ENCODE results near the gene ZNF280D.

Gene ZNF280D

DNA sequence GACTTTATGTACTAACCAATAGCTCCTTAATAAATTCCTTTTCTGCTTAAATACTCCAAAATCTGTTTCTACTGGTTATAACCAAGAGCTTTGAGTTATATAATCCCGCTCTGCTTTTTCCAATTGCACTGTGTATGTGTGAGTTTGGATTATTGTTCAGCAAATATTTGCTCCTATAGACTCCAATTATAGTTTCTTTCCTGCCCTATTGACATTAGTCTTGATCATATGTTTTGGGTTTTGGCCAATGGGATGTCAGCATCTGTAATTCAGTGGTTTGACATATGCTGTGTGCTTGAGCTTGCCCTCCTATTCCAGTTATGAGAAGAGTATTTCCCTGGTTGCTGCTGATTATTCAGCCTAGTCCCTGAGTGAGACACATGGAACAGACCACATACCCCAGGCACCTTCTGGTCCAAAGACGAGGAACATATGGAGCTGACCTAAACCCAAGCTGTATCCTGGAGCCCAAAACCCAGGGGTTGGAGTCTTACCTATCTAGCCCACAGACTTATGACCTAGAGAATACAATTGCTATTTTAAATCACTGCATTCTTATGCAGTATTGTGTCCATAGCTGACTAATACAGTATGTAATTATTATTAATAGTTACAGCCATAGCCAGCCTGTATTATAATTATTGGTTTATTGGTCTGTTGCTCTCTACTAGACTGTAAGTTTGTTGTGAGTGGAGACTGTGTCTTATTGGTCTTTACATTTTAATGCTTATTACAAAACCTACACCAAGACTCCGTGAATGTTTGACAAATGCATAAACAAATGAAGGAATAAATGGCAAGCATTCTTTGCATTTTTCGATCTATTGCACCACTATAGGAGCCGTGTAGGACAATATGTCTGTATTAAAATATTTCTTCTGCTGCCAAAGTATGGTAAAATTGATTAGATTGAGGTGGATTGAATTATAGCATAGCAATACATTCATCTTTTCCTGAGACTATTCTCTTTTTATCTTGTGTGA lies 11.7 kb upstream of the ZNF280D start:
- DNase-seq = no peak

DNA sequence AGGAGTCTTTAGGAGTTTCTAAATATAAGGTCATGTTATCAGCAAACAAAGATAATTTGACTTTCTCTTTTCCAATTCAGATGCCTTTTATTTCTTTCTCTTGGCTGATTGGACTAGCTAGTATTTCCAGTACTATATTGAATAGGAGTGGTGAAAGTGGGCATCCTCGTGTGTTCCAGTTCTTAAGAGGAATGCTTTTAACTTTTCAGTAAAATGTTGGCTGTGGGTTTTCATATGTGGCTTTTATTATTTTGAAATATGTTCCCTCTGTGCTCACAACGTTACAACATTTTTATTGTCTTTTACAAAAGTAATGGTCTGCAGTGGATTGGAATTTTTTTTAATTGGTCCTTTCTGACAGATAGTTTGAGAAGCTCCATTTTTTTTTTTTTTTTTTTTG lies 8.2 kb upstream of the ZNF280D start:
- no peak for DNase-seq

DNA sequence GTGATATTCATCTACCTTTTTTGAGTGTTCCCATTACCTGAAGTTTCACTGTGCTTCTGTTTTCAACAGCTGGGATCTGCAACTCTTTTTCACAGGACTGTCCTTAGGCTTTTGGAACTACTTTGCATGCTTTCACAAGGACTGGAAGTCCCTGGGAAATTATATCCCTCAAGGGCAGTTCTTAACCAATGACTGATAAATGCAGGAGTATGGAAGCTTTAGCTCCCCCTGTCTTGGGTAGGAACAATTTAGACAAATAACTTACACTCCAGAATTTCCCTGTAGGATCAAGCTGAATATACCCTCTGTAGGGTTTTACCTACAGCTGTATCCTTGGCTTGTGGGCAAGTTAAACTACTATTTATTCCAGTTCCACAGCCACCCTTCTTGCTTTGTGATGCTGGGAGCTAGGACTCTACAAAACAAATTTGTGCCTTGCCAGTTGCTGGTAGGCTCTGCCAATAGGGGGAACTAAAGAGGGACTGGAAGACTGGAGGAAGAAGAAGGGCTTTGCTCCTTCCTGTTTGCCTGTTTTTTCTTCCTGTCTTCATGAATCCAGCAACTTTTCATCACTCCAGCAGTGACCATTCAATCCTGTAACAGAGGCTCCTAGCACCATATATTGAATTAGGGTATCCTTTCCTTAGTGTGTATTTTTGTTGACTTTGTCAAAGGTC lies 6.8 kb upstream of the ZNF280D start:
- DNase-seq = no peak

DNA sequence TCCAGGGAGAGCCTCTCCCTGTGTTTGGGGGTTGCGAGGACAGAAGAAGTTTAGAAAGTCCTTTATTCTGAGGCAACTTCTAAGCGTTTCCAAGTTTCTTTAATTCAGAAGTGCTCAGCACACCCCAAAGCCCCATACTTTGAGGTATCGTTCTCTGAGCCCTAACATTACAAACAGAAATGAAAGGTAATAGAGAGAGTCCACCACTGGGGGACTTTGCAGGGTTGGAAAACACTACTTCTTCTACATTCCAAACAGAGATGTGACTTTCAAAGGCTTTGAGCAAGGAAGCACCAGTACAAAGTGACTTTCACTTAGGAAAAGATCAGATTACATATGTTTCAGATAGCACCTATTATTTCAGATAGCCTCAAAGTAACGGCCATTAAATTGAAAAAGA lies 6.2 kb upstream of the ZNF280D start:
- DNase-seq = no peak

DNA sequence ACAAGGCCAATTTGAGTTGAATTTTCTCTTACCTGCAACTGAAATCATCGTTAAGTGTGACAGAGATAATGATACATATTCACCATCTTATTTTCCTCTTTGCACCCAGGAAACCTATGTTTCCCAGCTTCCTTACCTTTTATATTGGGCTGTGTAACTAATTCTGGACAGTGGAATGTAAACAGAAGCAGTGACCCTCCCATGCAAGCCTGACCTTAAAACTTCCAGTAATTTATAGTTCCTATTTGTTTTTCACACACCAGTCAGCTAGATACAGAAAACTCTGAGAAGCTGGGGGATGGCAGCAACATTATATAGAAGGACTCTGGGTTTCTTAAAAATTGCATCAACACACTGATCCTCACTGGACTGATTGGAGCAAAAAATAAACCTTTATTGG lies 4.5 kb upstream of the ZNF280D start:
- DNase-seq = no peak

DNA sequence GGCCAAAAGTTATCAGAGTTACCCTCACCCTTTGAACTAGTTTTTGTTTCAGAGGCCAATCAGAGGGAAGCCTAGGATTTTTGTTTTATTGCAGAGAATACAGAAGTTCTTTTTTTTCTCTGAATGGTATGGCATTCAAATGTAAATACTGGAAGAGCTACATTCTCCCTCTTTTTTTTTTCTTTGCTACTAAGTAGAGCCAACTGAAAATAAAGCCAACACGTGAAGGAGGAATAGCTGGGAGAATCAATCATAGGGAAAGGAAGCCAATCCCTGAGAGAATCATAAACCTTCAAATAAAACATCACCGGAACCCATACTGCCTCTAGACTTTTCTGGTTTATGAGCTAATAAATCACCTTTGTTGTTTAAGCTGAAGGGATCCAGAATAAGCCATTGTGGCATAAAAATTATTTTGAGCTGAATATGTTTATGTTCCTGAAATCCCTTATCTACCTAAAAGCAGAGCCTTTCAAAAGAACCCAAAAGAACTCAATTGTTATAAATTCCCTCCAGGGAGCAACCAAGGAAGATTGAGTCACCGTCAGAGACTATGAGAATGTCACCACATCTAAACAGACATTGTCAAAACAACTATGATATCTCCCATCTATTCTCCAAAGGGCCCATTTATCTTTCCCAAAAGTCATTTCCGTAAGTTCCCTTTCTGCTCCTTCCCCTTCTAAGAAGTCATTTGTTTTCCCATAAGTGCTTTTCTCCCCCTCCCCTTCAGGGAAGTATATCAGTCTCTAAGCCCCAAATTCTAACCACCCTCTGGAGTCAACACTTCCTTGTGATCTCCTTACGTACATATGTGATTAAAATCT lies 3.8 kb upstream of the ZNF280D start:
- no peak for DNase-seq

DNA sequence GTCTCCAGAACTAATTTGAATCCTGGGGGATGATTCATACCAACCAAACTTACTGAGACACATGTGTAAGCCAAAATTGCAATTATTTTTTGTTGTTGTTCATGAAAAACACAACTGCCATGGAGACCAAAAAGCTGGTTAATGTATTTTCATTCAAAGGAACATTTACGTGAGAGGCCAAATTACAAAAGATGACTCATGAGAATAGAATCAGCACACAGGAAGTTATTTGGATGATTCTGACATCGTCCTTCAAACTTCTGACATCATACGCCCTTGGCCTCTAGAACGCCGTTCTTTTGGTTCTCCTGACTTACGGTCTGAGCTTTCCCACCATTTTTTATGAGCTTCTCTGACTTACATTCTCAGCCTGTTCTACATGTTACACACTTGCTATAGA lies 3.0 kb upstream of the ZNF280D start:
- DNase-seq = no peak

DNA sequence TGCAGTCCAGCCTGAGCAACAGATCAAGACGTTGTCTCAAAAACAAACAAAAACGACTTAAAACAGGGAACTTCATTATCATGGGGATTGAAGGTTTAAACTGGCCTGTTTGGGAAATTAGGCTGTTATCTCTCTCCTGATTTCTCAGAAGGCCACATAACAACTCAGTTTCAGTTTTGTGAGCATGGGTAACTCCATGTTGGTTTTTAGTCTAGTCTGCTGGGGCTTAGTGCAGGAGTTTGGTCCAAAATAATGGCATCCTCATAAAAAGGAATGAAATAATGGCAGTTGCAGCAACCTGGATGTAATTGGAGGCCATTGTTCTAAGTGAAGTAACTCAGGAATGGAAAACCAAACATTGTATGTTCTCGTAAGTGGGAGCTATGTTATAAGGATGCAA lies 2.3 kb upstream of the ZNF280D start:
- DNase-seq = no peak

DNA sequence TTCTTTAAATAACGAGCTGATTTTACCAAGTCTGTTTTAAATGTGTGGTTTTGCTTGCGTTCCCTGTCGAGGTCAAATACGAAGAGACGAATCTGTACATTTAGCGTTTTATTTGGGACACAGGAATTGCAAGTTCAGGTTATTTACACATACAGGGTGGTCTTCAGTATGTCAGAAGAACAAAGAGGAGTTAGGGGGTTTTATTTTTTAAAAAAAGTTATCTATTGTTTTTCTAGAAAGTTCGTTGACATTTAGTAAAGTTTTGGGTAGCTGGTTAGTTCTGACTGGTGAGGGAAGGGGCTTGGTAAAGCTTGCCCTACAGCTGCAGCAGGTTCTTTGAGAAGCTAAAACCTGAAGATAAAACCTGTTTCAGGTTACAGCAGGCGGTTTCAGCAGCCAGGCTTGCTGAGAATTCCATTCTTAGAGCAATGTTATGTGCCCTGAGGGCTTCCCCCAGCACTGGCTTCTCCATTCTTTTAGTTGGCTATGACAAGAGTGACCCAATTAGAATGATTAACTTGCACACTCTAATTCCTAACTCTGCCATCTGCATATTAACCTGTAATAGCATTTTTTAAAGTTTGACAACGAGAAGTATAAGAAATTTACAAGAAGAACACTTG lies 815 bp upstream of the ZNF280D start:
- no peak for DNase-seq

DNA sequence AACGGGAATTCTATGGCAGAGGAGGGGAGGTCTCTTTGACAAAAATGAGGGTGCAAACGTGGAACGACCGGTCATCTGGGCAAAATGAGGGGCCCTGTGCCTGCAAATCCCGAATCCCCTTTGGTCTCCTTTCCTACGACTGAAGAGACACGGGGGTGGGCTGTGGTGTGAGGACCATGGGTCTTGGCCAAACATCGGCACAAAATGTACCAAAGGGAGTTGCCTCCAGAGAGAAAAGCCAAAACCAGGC lies 498 bp downstream of the ZNF280D start:
- DNase-seq = no peak

DNA sequence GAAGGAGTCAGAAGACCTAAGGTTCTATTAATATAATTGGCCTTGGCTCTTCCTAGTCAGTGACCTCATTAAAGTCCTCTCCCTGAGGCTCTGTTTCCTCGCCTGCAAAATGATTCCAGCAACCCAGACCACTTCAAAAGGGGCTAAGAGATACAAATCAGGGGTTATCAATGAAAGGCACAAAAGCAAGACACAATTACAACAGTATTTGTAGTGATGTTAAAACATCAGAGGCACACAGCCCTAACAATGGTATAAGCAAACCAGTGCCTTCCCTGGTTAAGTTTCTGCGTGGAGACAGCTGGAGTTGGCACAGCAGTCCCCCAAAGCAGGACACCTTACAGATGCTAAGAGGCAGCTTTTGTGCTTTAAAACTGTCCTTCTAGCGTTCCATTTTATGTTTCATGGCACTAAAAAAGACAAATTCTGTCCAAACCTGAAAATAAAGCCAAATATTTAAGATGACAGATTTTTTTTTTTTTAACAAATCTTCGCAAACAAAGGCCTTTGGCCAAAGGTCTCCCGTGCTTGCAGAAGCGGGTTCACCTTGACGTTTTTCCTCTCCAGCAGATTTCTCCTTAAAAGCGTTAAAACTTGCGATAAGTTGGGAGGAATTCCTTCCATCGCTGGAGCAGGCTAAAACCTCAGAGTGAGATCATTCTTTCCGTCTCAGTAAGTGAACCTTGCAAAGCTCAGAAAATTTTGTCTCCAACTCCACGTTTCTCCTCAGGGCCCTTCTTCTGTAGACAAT lies 999 bp downstream of the ZNF280D start:
- peak; percentile 52 for DNase-seq

DNA sequence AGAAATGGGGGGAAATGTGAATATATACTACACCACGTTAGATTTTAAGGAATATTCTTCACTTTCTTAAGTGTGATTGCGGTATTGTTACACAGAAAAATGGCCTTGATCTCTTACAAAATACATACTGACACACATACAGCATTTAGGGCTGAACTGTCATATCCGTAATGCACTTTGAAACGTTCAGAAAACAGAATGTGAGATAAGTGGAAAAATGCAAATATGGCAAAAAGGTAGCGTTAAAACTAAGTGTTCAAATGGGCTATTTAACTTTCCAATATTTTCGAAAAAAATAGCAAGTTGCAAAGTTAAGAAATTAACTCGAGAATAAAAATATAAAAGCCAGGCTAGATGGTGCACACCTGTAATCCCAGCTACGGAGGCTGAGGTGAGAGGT lies 1.8 kb downstream of the ZNF280D start:
- DNase-seq = no peak

DNA sequence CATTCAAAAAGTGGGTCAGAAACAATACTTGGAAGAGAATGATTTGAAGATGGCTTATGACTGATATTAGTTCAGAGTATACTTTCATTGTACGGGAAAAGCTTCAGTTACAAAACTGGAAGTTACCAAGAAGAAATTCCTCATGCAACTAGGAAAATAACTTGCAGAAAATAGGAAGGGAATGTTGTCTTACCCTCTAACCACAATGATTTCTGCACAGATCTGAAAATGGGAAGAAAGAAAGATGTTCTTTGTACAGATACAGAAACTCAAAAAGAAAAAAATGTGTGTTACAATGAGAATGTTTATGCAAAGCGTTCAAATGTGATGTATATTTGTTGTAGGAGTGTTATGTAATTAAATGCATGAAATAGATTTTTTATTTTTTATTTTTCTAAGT lies 3.7 kb downstream of the ZNF280D start:
- no peak for DNase-seq

DNA sequence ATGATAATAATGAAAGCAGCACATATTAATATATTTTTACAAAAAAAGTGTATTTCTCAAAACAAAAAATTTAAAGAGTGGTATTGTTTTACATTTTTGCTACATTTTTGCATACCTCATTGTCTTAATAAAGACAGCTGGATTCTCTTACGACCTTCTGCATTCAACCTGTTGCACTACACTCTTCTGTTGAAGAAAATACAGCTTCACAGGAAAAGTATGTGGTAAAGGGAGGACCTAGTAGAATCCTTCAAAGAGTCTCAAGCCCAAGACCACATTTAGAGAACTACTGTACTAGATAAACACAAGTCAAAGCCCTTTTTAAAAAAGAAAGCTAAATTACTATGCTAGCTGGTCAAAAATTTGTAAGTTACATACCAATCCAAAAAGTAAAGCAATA lies 7.9 kb downstream of the ZNF280D start:
- DNase-seq = no peak

DNA sequence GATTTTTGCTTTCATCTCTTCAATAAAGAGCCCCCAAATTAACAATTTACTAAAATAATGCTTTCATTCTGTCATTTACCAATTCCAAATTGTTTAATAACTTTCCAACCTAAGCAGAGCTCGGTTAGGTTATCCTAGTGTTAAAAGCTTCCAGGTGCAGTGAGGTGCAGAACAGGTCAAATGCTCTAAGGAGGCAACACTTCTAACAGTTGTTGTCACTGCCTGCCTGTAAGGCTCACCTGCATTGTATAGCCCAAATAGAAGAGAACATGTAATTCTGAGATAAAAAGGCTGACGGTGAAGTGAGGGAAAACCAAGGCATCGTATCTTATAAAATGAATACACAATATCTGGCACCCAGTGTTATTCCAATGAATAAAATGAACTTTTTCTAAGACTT lies 9.1 kb downstream of the ZNF280D start:
- DNase-seq = no peak

DNA sequence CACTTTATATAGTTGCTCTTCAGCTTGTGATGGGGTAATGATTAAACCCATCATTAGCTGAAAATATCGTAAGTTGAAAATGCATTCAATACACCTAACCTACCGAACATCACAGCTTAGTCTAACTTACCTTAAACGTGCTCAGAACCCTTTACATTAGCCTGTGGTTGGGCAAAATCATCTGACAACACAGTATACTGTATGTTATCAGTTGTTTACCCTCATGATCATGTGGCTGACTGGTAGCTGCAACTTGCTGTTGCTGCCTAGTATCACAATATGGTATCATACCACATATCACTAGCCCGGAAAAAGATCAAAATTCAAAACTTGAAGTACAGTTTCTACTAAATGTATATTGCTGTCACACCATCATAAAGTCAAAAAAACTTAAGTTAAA lies 9.5 kb downstream of the ZNF280D start:
- DNase-seq = no peak

DNA sequence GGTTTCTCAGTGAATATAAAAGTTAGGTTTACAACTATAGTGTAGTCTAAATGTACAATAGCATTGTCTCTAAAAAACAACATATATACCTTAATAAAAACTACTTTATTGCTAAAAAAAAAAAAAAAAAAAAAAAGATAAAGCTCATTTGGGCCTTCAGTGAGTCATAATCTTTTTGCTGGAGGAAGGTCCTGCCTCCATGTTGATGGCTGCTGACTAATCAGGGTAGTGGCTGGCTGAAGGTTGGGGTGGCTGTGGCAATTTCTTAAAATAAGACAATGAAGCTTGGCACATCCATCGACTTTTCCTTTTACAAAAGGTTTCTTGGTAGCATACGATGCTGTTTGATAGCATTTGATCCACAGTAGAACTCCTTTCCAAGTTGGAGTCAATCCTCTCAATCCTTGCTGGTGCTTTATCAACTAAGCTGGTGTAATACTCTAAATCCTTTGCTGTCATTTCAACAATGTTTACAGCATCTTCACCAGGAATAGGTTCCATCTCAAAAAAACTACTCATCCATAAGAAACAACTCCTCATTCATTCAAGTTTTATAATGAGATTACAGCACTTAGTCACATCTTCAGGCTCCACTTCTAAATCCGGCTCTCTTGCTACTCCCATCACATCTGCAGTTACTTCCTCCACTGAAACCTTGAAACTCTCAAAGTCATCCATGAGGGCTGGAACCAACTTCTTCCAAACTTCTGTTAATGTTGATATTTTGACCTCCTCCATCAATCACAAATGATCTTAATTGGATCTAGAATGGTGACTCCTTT lies 13.3 kb downstream of the ZNF280D start:
- DNase-seq = no peak

DNA sequence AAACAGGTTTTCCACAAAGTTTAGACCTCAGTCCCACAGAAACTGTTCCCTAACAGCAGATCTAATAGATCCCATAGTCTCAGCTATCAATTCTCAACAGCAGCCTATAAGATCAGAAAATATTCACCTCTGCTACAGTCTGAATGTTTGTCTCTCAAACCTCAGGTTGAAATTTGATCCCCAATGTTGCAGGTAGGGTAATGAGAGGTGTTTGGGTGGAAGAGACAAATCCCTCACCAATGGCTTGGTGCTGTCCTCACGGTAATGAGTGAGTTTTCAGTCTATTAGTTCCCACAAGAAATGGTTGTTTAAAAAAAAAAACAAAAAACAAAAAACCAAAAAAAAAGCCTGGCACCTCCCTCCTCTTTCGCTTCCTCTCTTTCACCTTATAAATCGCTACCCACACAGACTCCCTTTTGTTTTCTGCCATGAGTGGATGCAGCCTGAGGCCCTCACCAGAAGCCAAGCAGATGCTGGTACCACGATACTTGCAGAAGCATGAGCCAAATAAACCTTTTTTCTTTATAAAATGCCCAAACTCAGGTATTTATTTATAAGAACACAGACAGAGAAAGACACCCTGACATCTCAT lies 14.2 kb downstream of the ZNF280D start:
- DNase-seq = no peak

DNA sequence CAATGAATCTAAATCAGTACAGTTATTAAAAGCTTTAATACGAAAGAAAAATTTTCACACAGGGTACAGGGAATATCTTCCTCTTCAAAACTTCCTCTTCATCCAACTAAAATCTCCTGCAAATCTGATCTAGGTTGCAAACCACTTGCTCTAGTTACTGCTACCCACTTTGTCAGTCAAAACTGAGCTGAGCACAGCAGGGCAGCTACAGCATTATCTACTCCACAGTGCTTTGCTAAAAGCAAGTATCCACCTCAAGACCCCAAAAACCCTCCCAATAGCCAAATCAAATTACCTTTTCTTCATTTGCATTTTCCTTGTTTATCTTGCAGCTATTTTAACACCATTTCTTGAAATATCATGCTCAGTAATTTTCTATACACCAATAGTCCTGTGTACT lies 14.7 kb downstream of the ZNF280D start:
- DNase-seq = no peak

DNA sequence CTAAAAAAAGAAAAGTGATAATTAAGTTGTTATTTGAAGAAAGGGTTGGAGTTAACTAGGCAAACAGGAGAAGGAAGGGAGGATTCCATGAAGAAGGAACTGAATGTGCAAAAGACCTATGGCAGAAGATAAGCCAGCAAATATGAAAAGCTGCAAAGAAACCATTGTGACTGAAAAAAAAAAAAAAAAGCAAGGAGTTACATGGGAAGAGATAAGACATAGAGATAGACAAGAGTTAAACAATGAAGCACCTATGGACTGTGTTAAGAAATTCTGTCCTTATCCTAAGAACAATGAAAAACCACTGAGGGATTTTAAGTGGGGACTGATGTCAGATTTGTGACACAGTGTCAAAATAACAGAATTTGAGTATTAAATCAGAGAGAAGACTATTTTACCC lies 17.0 kb downstream of the ZNF280D start:
- DNase-seq = no peak

DNA sequence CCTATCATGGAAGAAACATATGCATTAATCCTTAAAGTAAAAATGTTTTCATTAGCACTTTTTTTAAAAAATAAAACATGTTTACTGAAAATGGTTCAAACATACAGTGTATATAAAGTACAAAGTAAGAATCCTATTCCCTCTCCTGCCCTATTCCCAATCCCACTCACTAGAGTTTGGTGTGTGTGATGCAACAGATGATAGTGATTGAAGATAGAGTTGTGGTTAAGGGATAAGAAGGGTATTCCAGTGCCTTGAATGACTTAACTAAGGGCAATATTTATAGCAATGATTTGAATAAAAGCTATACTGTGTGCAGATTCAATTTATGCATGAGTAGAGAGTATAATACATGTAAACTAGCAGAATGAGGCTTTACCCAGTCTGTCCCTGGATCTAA lies 18.1 kb downstream of the ZNF280D start:
- no peak for DNase-seq

Data from NCI-H1092 treated with DMSO at 0.1 percent for 48 hours (cell line).